Hepatocyte (in vitro differentiated cells): Measurements from ENCODE around the gene SLC25A44. TPM values are rescaled to one million over a fixed set of nuclear protein-coding genes. Genes with fewer than 3 reads are reported as not detected.

Experiments used
- DNase-seq: peaks from one replicate; pipeline ENCODE4 v3.0.0-alpha.2; 2016; ENCODE audit warnings: low spot score
- H2AFZ ChIP-seq: fragments of 200-600 bp; sonication (generic); 2 replicates; pipeline ENCODE4 v1.6.0; 2016; ENCODE audit warnings: antibody characterized with exemption, mild to moderate bottlenecking
- H3K27ac ChIP-seq: fragments of 200-600 bp; sonication (generic); 2 replicates; pipeline ENCODE4 v1.5.1; 2016; ENCODE audit warnings: mild to moderate bottlenecking
- H3K27me3 ChIP-seq: fragments of 200-600 bp; sonication (generic); 2 replicates; pipeline ENCODE4 v1.6.1; 2016
- H3K36me3 ChIP-seq: fragments of 200-600 bp; sonication (generic); replicated peaks from 2 replicates; pipeline ENCODE4 v1.5.1; 2016; ENCODE audit warnings: low read depth; ENCODE audit not compliant: insufficient read depth
- H3K4me1 ChIP-seq: fragments of 200-600 bp; sonication (generic); 2 replicates; pipeline ENCODE4 v1.5.1; 2016; ENCODE audit warnings: mild to moderate bottlenecking, moderate library complexity; ENCODE audit not compliant: insufficient read depth
- H3K4me2 ChIP-seq: fragments of 200-600 bp; sonication (generic); 2 replicates; pipeline ENCODE4 v1.6.0; 2016
- H3K4me3 ChIP-seq: fragments of 200-600 bp; sonication (generic); 2 replicates; pipeline ENCODE4 v1.5.1; 2016; ENCODE audit warnings: mild to moderate bottlenecking
- H3K79me2 ChIP-seq: fragments of 200-600 bp; sonication (generic); 2 replicates; pipeline ENCODE4 v1.6.0; 2017; ENCODE audit warnings: mild to moderate bottlenecking
- H3K9me2 ChIP-seq: fragments of 200-600 bp; sonication (generic); replicated peaks from 2 replicates; pipeline ENCODE4 v1.6.0; 2017; ENCODE audit warnings: mild to moderate bottlenecking; ENCODE audit not compliant: insufficient read depth
- H3K9me3 ChIP-seq: fragments of 200-600 bp; sonication (generic); 2 replicates; pipeline ENCODE4 v1.5.1; 2016; ENCODE audit warnings: low read depth, mild to moderate bottlenecking
- H4K20me1 ChIP-seq: fragments of 200-600 bp; sonication (generic); 2 replicates; pipeline ENCODE4 v1.6.0; 2016; ENCODE audit warnings: mild to moderate bottlenecking; ENCODE audit not compliant: insufficient read depth, poor library complexity, severe bottlenecking
- CTCF ChIP-seq: fragments of 200-600 bp; sonication (generic); IDR thresholded peaks from 2 replicates; pipeline ENCODE4 v1.5.1; 2016; ENCODE audit warnings: antibody characterized with exemption, mild to moderate bottlenecking; ENCODE audit not compliant: poor library complexity
- EZH2 ChIP-seq: fragments of 200-600 bp; sonication (generic); IDR thresholded peaks from 2 replicates; pipeline ENCODE4 v1.6.1; 2016; ENCODE audit warnings: antibody characterized with exemption, mild to moderate bottlenecking, borderline replicate concordance
- EZH2phosphoT487 ChIP-seq: fragments of 200-600 bp; sonication (generic); IDR thresholded peaks from one replicate; pipeline ENCODE4 v1.6.1; 2018; ENCODE audit warnings: antibody characterized with exemption, mild to moderate bottlenecking, low read depth, moderate library complexity; ENCODE audit not compliant: unreplicated experiment, severe bottlenecking
- WGBS: methylation state at CpG from one replicate; pipeline ENCODE4 v1.1.6; 2016; ENCODE audit warnings: low lambda C conversion rate; ENCODE audit errors: missing lambda C conversion rate; 5-methylcytosine and 5-hydroxymethylcytosine counted together
- polyA plus RNA-seq: library from polyadenylated mRNA; unstranded; fragments of >200 nt; fragmentation: Nextera tagmentation; extraction: Ambion mirVana; gene quantifications from 2 replicates; pipeline ENCODE4 v1.2.1, GENCODE V29; 2016
- total RNA-seq: library from RNA; depleted of rRNA; stranded (reverse); fragments of >200 nt; gene quantifications from 2 replicates; pipeline ENCODE4 v1.2.3, GENCODE V29; 2014

The SLC25A44 gene
- total and polyA plus RNA-seq, 2 experiments from 2014 or later: 16.9 to 19.3 TPM

- no peaks in the 10 kb centered on the region for H3K9me3 ChIP-seq
- H3K4me3 ChIP-seq: no peak overlapping the region
- DNase-seq: no peak
- no peaks in the 10 kb centered on the region for H3K36me3 ChIP-seq
- TF ChIP-seq CTCF: no peak
- TF ChIP-seq EZH2: no peak
- H4K20me1 ChIP-seq: no peaks in the 10 kb centered on the region
- no peaks in the 10 kb centered on the region for H3K79me2 ChIP-seq
- 70% methylated on average over 5 of the region's 5 CpGs for WGBS
- H3K9me2 ChIP-seq: no peaks in the 10 kb centered on the region
- H3K27me3 ChIP-seq: no peaks in the 10 kb centered on the region
- H3K4me1 ChIP-seq: no peaks in the 10 kb centered on the region
- no peak overlapping the region for H3K4me2 ChIP-seq
- no peak overlapping the region for H2AFZ ChIP-seq
- no peak overlapping the region for H3K27ac ChIP-seq
Observed at GRCh38 chr1:156152628-156153027, 41.3 kb upstream of the SLC25A44 start.

GRCh38 chr1:156153362-156153761, 40.5 kb upstream of the SLC25A44 start, which contains the start of gene SEMA4A:
Gene SEMA4A (plus strand): TSS chr1:156153585. CDS start chr1:156154579, 994 bp downstream.
- Histone ChIP-seq H3K27ac (no peak within 1 kb of the TSS), H3K9me3 (no peaks in the 10 kb centered on the region), H3K27me3 (no peaks in the 10 kb centered on the region), H3K4me2 (no peak within 1 kb of the TSS), H2AFZ (no peak within 1 kb of the TSS), H3K4me3 (no peak within 1 kb of the TSS), H3K4me1 (no peaks in the 10 kb centered on the region), H3K36me3 (no peaks in the 10 kb centered on the region), H3K9me2 (no peaks in the 10 kb centered on the region), H4K20me1 (no peaks in the 10 kb centered on the region), H3K79me2 (no peaks in the 10 kb centered on the region)
- WGBS: 72% methylated on average over 10 of the region's 10 CpGs
- DNase-seq: no peak
- no peak for TF ChIP-seq EZH2

- Histone ChIP-seq H3K9me3 (no peaks in the 10 kb centered on the region), H3K79me2 (no peaks in the 10 kb centered on the region), H3K27ac (no peak overlapping the region), H3K4me1 (no peaks in the 10 kb centered on the region), H4K20me1 (no peaks in the 10 kb centered on the region), H2AFZ (no peak overlapping the region), H3K27me3 (no peaks in the 10 kb centered on the region), H3K9me2 (no peaks in the 10 kb centered on the region), H3K4me3 (no peak overlapping the region), H3K4me2 (no peak overlapping the region), H3K36me3 (no peaks in the 10 kb centered on the region)
- 88% methylated on average over 11 of the region's 11 CpGs for WGBS
- no peak for DNase-seq
- no peak for TF ChIP-seq EZH2phosphoT487
- no peak for TF ChIP-seq CTCF
- no peak for TF ChIP-seq EZH2
Observed at GRCh38 chr1:156154317-156154749, 39.6 kb upstream of the SLC25A44 start.

DNA sequence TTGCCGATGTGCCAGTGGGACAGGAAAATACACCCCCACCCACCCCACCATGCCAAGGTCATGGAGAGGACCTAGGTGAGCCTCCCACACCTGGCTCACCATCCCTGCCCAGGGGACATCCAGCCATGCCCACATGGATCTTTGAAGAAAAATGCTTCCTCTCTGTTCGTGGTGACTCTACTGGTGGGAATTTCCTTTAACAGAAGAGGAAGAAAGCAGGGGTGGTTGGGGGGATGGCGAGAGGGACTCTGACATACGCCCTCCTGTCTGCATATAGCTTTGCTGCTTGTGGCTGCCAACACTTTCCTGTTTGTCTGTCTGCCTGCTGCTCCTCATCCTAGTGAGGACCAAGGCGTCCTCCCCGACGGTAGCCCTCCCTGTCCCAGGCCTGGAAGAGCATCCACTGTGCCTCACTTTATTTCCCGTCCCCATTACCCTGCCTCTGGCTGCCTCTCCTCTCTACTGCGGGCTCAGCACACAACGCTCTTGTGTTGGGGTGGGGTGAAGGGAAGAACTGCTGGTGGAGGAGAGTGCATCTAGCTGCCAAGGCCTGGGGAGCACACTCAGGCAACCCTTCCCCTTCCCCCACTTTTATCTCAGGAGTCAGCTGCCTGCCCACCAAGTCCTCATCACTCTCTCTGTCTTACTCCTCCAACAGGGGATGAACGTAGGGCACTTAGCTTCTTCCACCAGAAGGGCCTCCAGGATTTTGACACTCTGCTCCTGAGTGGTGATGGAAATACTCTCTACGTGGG, 38.0 kb upstream of the SLC25A44 start:
- H2AFZ ChIP-seq: no peak overlapping the region
- no peak for DNase-seq
- no peak for TF ChIP-seq EZH2phosphoT487
- no peak for TF ChIP-seq CTCF
- no peak for TF ChIP-seq EZH2
- H4K20me1 ChIP-seq: no peaks in the 10 kb centered on the region
- no peaks in the 10 kb centered on the region for H3K4me1 ChIP-seq
- no peaks in the 10 kb centered on the region for H3K27me3 ChIP-seq
- H3K79me2 ChIP-seq: no peaks in the 10 kb centered on the region
- H3K9me2 ChIP-seq: no peaks in the 10 kb centered on the region
- no peaks in the 10 kb centered on the region for H3K36me3 ChIP-seq
- H3K9me3 ChIP-seq: no peaks in the 10 kb centered on the region
- no peak overlapping the region for H3K4me3 ChIP-seq
- no peak overlapping the region for H3K27ac ChIP-seq
- H3K4me2 ChIP-seq: no peak overlapping the region
- WGBS: 76% methylated on average over 12 of the region's 12 CpGs
